ENCODE data around the gene JMJD1C. TPM values are rescaled to one million over a fixed set of nuclear protein-coding genes. Genes with fewer than 3 reads are reported as not detected.

JMJD1C gene
- total RNA-seq, 1 experiment from 2014 or later: 67.6 TPM

- H3K4me3 Mint-ChIP-seq (ENCODE audit: low read depth, unreplicated experiment): no peak overlapping the region
- CTCF ChIA-PET: no interaction called here
- intact Hi-C loops (cut with micrococcal nuclease; ENCODE audit: unreplicated experiment): no loop called here
- no peak overlapping the region for H3K27ac Mint-ChIP-seq (ENCODE audit: unreplicated experiment)
- TF ChIP-seq CTCF (IDR thresholded peaks at IDR 0.05; ENCODE audit: unreplicated experiment): no peak
- peaks cover 3% of the 10 kb centered on the region for H3K36me3 Mint-ChIP-seq (ENCODE audit: insufficient read depth, unreplicated experiment)
- no TSS peak for BruUV-seq (replicated peaks)
- H3K9me3 Mint-ChIP-seq (ENCODE audit: low read depth, unreplicated experiment): no peaks in the 10 kb centered on the region
- DNase-seq: no peak
- no peaks in the 10 kb centered on the region for H3K4me1 Mint-ChIP-seq (ENCODE audit: low read depth, unreplicated experiment)
- H3K27me3 Mint-ChIP-seq (ENCODE audit: unreplicated experiment): no peaks in the 10 kb centered on the region
These were observed 134.2 kb downstream of the JMJD1C start for GRCh38 chr10:63331586-63331985.

- Mint-ChIP-seq H3K4me1 (ENCODE audit: low read depth, unreplicated experiment) (peaks cover 3% of the 10 kb centered on the region), H3K27ac (ENCODE audit: unreplicated experiment) (peak overlapping the region; percentile 13), H3K36me3 (ENCODE audit: insufficient read depth, unreplicated experiment) (peaks cover 3% of the 10 kb centered on the region), H3K9me3 (ENCODE audit: low read depth, unreplicated experiment) (no peaks in the 10 kb centered on the region), H3K4me3 (ENCODE audit: low read depth, unreplicated experiment) (no peak overlapping the region), H3K27me3 (ENCODE audit: unreplicated experiment) (no peaks in the 10 kb centered on the region)
- no TSS peak for BruUV-seq (replicated peaks)
- TF ChIP-seq CTCF (IDR thresholded peaks at IDR 0.05; ENCODE audit: unreplicated experiment): no peak
- CTCF ChIA-PET: interaction anchor here (0.6 kb wide), 1 partner anchor 86 kb away, joined by 5 read pairs; no protein-coding TSS in a partner anchor
- intact Hi-C loops (cut with micrococcal nuclease; ENCODE audit: unreplicated experiment): no loop called here
- DNase-seq: no peak
These were observed 141.3 kb downstream of the JMJD1C start for GRCh38 chr10:63324495-63324854.

GRCh38 chr10:63323701-63324494, 141.9 kb downstream of the JMJD1C start:
- CTCF ChIA-PET: interaction anchor here (0.6 to 0.7 kb wide), 2 partner anchors 86 to 1232 kb away, joined by 4 to 5 read pairs; no protein-coding TSS in a partner anchor
- BruUV-seq (replicated peaks): no TSS peak
- Mint-ChIP-seq H3K9me3 (ENCODE audit: low read depth, unreplicated experiment) (no peaks in the 10 kb centered on the region), H3K36me3 (ENCODE audit: insufficient read depth, unreplicated experiment) (peaks cover 1% of the 10 kb centered on the region), H3K4me3 (ENCODE audit: low read depth, unreplicated experiment) (no peak overlapping the region), H3K27ac (ENCODE audit: unreplicated experiment) (no peak overlapping the region), H3K4me1 (ENCODE audit: low read depth, unreplicated experiment) (peaks cover 9% of the 10 kb centered on the region), H3K27me3 (ENCODE audit: unreplicated experiment) (no peaks in the 10 kb centered on the region)
- no peak for TF ChIP-seq CTCF (IDR thresholded peaks at IDR 0.05; ENCODE audit: unreplicated experiment)
- intact Hi-C loops (cut with micrococcal nuclease; ENCODE audit: unreplicated experiment): no loop called here
- DNase-seq: no peak

GRCh38 chr10:63320683-63321082, 145.1 kb downstream of the JMJD1C start:
- Mint-ChIP-seq H3K27ac (ENCODE audit: unreplicated experiment) (no peak overlapping the region), H3K4me3 (ENCODE audit: low read depth, unreplicated experiment) (no peak overlapping the region), H3K36me3 (ENCODE audit: insufficient read depth, unreplicated experiment) (peaks cover 5% of the 10 kb centered on the region), H3K27me3 (ENCODE audit: unreplicated experiment) (no peaks in the 10 kb centered on the region), H3K9me3 (ENCODE audit: low read depth, unreplicated experiment) (no peaks in the 10 kb centered on the region), H3K4me1 (ENCODE audit: low read depth, unreplicated experiment) (peaks cover 23% of the 10 kb centered on the region)
- no TSS peak for BruUV-seq (replicated peaks)
- no peak for TF ChIP-seq CTCF (IDR thresholded peaks at IDR 0.05; ENCODE audit: unreplicated experiment)
- intact Hi-C loops (cut with micrococcal nuclease; ENCODE audit: unreplicated experiment): no loop called here
- DNase-seq: no peak
- CTCF ChIA-PET: interaction anchor here (0.5 kb wide), 1 partner anchor 59 kb away, joined by 3 read pairs; no protein-coding TSS in a partner anchor
